Endodermal cell (in vitro differentiated cells): Measurements from ENCODE around the gene ZFYVE16. TPM values are rescaled to one million over a fixed set of nuclear protein-coding genes. Genes with fewer than 3 reads are reported as not detected.

Source experiments
- DNase-seq: peaks from one replicate; pipeline ENCODE4 v3.0.0-alpha.2; 2017
- H3K27ac ChIP-seq: 2 replicates; pipeline ENCODE4 v1.5.1; 2013; ENCODE audit warnings: mild to moderate bottlenecking, low read depth, low read length, moderate library complexity
- H3K27me3 ChIP-seq: 2 replicates; pipeline ENCODE4 v1.6.1; 2013; ENCODE audit warnings: mild to moderate bottlenecking, low read length, moderate library complexity; ENCODE audit not compliant: insufficient read depth, control insufficient read depth, poor library complexity, severe bottlenecking
- H3K36me3 ChIP-seq: 2 replicates; pipeline ENCODE4 v1.7.0; 2013; ENCODE audit warnings: mild to moderate bottlenecking, low read length, moderate library complexity; ENCODE audit not compliant: control insufficient read depth, insufficient read depth
- H3K4me1 ChIP-seq: one replicate; pipeline ENCODE4 v1.7.0; 2013; ENCODE audit warnings: low read length; ENCODE audit not compliant: control insufficient read depth, insufficient read depth
- H3K4me3 ChIP-seq: 2 replicates; pipeline ENCODE4 v1.5.1; 2013; ENCODE audit warnings: mild to moderate bottlenecking, low read length, moderate library complexity
- H3K9ac ChIP-seq: 2 replicates; pipeline ENCODE4 v1.6.1; 2013; ENCODE audit warnings: mild to moderate bottlenecking, low read length, moderate library complexity; ENCODE audit not compliant: poor library complexity, severe bottlenecking; ENCODE audit errors: extremely low read depth
- H3K9me3 ChIP-seq: 2 replicates; pipeline ENCODE4 v1.6.1; 2013; ENCODE audit warnings: mild to moderate bottlenecking, low read length, moderate library complexity; ENCODE audit not compliant: control insufficient read depth
- H3K27ac Mint-ChIP-seq: 2 replicates; pipeline ENCODE4 v1.8.0; 2020; ENCODE audit warnings: mixed read lengths
- H3K27me3 Mint-ChIP-seq: 2 replicates; pipeline ENCODE4 v1.8.0; 2021; ENCODE audit warnings: mild to moderate bottlenecking, mixed read lengths; ENCODE audit not compliant: insufficient read depth
- H3K36me3 Mint-ChIP-seq: 2 replicates; pipeline ENCODE4 v1.8.0; 2020; ENCODE audit warnings: low read depth, mixed read lengths
- H3K4me1 Mint-ChIP-seq: 2 replicates; pipeline ENCODE4 v1.8.0; 2020; ENCODE audit warnings: mixed read lengths
- H3K4me3 Mint-ChIP-seq: 2 replicates; pipeline ENCODE4 v1.8.0; 2020; ENCODE audit warnings: mild to moderate bottlenecking, moderate library complexity, mixed read lengths
- H3K9me3 Mint-ChIP-seq: 2 replicates; pipeline ENCODE4 v1.8.0; 2020; ENCODE audit warnings: mild to moderate bottlenecking, mixed read lengths
- CTCF ChIP-seq: fragments of 200-600 bp; sonication (generic); conservative IDR thresholded peaks from 2 replicates; pipeline ENCODE4 v1.5.0; 2021; ENCODE audit warnings: antibody characterized with exemption, mild to moderate bottlenecking
- WGBS, 2 experiments: methylation state at CpG; one replicate each; pipeline versions ENCODE4 v1.1.5 to v1.1.7; 2013; ENCODE audit warnings: missing lambda C conversion rate in 2 of 2, mixed read lengths in 1 of 2; ENCODE audit not compliant: insufficient coverage in 1 of 2, insufficient read length in 1 of 2; 5-methylcytosine and 5-hydroxymethylcytosine counted together
- total RNA-seq, 2 donors: library from RNA; stranded (reverse); fragmentation: NEBNext Ultra II Directional in 1 of 2; extraction: Animal tissue kit (Norgen Biotek cat#: 25700) in 1 of 2; gene quantifications; 2 replicates in 1 of 2; 3 replicates in 1 of 2; pipeline ENCODE4 v1.2.1, GENCODE V29; 2021

ZFYVE16 gene
- total RNA-seq, 2 donors from 2014 or later: 58.3 to 85.0 TPM

GRCh38 chr5:80487444-80487828 is 79.6 kb downstream of the ZFYVE16 start:
- no peak overlapping the region for H3K27ac ChIP-seq
- Mint-ChIP-seq H3K27me3 (peaks cover 7% of the 10 kb centered on the region), H3K27ac (peak overlapping the region; percentile 84)

GRCh38 chr5:80487829-80488721 is 80.2 kb downstream of the ZFYVE16 start, which contains the start of gene FAM151B:
Gene FAM151B (plus strand): TSS chr5:80488100. CDS start chr5:80488124, 24 bp downstream.
- 2 to 6% methylated on average over 15 to 85 of the region's 85 CpGs for WGBS, 2 experiments
- no peaks in the 10 kb centered on the region for H3K4me1 ChIP-seq
- peaks cover 3% of the 10 kb centered on the region for H3K4me1 Mint-ChIP-seq
- no peak within 1 kb of the TSS for H3K27ac ChIP-seq
- peak within 1 kb of the TSS; percentile 77 for H3K4me3 Mint-ChIP-seq
- peaks cover 19% of the 10 kb centered on the region for H3K36me3 Mint-ChIP-seq
- H3K4me3 ChIP-seq: peak within 1 kb of the TSS; percentile 88
- DNase-seq: peak; percentile 98
- peak; percentile 58 for TF ChIP-seq CTCF
- H3K9me3 ChIP-seq: no peaks in the 10 kb centered on the region
- peaks cover 14% of the 10 kb centered on the region for H3K9me3 Mint-ChIP-seq
- peak within 1 kb of the TSS; percentile 94 for H3K27ac Mint-ChIP-seq
- no peaks in the 10 kb centered on the region for H3K27me3 ChIP-seq
- peaks cover 7% of the 10 kb centered on the region for H3K27me3 Mint-ChIP-seq
- peak within 1 kb of the TSS; percentile 85 for H3K9ac ChIP-seq
- H3K36me3 ChIP-seq: no peaks in the 10 kb centered on the region

More at GRCh38 chr5:80487444-80487828, 79.6 kb downstream of the ZFYVE16 start:
- peaks cover 2% of the 10 kb centered on the region for H3K9me3 ChIP-seq
- peak overlapping the region; percentile 77 for H3K4me3 Mint-ChIP-seq
- WGBS, 2 experiments: 69 to 72% methylated on average over 18 of the region's 18 CpGs
- TF ChIP-seq CTCF: no peak
- H3K9ac ChIP-seq: peak overlapping the region; percentile 85
- H3K4me3 ChIP-seq: peak overlapping the region; percentile 88
- no peak for DNase-seq
- H3K36me3 ChIP-seq: peaks cover under 1% of the 10 kb centered on the region
- peaks cover 20% of the 10 kb centered on the region for H3K9me3 Mint-ChIP-seq
- H3K36me3 Mint-ChIP-seq: peaks cover 24% of the 10 kb centered on the region
- no peaks in the 10 kb centered on the region for H3K4me1 ChIP-seq
- no peaks in the 10 kb centered on the region for H3K27me3 ChIP-seq
- peaks cover 3% of the 10 kb centered on the region for H3K4me1 Mint-ChIP-seq

GRCh38 chr5:80491296-80491695 is 83.4 kb downstream of the ZFYVE16 start:
- Mint-ChIP-seq H3K4me3 (no peak overlapping the region), H3K27ac (no peak overlapping the region), H3K36me3 (no peaks in the 10 kb centered on the region), H3K9me3 (peaks cover 11% of the 10 kb centered on the region), H3K4me1 (peaks cover 3% of the 10 kb centered on the region), H3K27me3 (peaks cover 7% of the 10 kb centered on the region)
- Histone ChIP-seq H3K27me3 (no peaks in the 10 kb centered on the region), H3K4me3 (no peak overlapping the region), H3K9ac (no peak overlapping the region), H3K36me3 (no peaks in the 10 kb centered on the region), H3K9me3 (no peaks in the 10 kb centered on the region), H3K4me1 (no peaks in the 10 kb centered on the region), H3K27ac (no peak overlapping the region)
- no peak for TF ChIP-seq CTCF
- WGBS, 2 experiments: 92 to 100% methylated on average over 3 of the region's 3 CpGs
- DNase-seq: no peak
